ENCODE results near the gene CLIC5. TPM values are rescaled to one million over a fixed set of nuclear protein-coding genes. Genes with fewer than 3 reads are reported as not detected.

Gene CLIC5
- total RNA-seq, 1 donor from 2014 or later, result 0.32 TPM

- Histone ChIP-seq H2AFZ (ENCODE audit: low read depth, low read length) (no peak overlapping the region), H3K79me2 (ENCODE audit: insufficient read depth, low read length) (no peaks in the 10 kb centered on the region), H3K9me3 (ENCODE audit: insufficient read depth, low read depth, low read length) (no peaks in the 10 kb centered on the region), H4K20me1 (ENCODE audit: insufficient read depth, low read length) (no peaks in the 10 kb centered on the region), H3K9ac (ENCODE audit: low read length) (no peak overlapping the region), H3K4me1 (ENCODE audit: insufficient read depth, low read length) (no peaks in the 10 kb centered on the region), H3K36me3 (ENCODE audit: insufficient read depth, low read length) (no peaks in the 10 kb centered on the region), H3K4me3 (ENCODE audit: insufficient read depth, low read depth, low read length) (no peak overlapping the region), H3K27me3 (ENCODE audit: insufficient read depth, low read length) (peaks cover 6% of the 10 kb centered on the region), H3K4me2 (ENCODE audit: low read length) (no peak overlapping the region), H3K27ac (ENCODE audit: low read depth, low read length) (no peak overlapping the region)
- Mint-ChIP-seq H3K4me1 (ENCODE audit: low read depth, unreplicated experiment) (no peaks in the 10 kb centered on the region), H3K27ac (ENCODE audit: unreplicated experiment) (no peak overlapping the region), H3K9me3 (ENCODE audit: unreplicated experiment) (peaks cover 13% of the 10 kb centered on the region), H3K4me3 (ENCODE audit: unreplicated experiment) (no peak overlapping the region), H3K27me3 (ENCODE audit: low read depth, unreplicated experiment) (peaks cover 17% of the 10 kb centered on the region), H3K36me3 (ENCODE audit: low read depth, unreplicated experiment) (no peaks in the 10 kb centered on the region)
- DNase-seq (ENCODE audit: low read depth), result no peak
- TF ChIP-seq, protein P1, sequence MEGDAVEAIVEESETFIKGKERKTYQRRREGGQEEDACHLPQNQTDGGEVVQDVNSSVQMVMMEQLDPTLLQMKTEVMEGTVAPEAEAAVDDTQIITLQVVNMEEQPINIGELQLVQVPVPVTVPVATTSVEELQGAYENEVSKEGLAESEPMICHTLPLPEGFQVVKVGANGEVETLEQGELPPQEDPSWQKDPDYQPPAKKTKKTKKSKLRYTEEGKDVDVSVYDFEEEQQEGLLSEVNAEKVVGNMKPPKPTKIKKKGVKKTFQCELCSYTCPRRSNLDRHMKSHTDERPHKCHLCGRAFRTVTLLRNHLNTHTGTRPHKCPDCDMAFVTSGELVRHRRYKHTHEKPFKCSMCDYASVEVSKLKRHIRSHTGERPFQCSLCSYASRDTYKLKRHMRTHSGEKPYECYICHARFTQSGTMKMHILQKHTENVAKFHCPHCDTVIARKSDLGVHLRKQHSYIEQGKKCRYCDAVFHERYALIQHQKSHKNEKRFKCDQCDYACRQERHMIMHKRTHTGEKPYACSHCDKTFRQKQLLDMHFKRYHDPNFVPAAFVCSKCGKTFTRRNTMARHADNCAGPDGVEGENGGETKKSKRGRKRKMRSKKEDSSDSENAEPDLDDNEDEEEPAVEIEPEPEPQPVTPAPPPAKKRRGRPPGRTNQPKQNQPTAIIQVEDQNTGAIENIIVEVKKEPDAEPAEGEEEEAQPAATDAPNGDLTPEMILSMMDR (IDR thresholded peaks at IDR 0.05; ENCODE audit: insufficient read depth, low read depth, low read length), result no peak
- TF ChIP-seq EZH2 (IDR thresholded peaks at IDR 0.05; ENCODE audit: insufficient read depth, low read length), result no peak
- no peak for FAIRE-seq
Measured at GRCh38 chr6:45872827-45873365, 142.8 kb downstream of the CLIC5 start.

GRCh38 chr6:45870531-45870930 lies 145.1 kb downstream of the CLIC5 start:
- Histone ChIP-seq H3K4me1 (ENCODE audit: insufficient read depth, low read length) (no peaks in the 10 kb centered on the region), H4K20me1 (ENCODE audit: insufficient read depth, low read length) (no peaks in the 10 kb centered on the region), H3K9me3 (ENCODE audit: insufficient read depth, low read depth, low read length) (no peaks in the 10 kb centered on the region), H3K9ac (ENCODE audit: low read length) (no peak overlapping the region), H3K4me2 (ENCODE audit: low read length) (no peak overlapping the region), H3K36me3 (ENCODE audit: insufficient read depth, low read length) (no peaks in the 10 kb centered on the region), H3K27me3 (ENCODE audit: insufficient read depth, low read length) (peaks cover 3% of the 10 kb centered on the region), H3K27ac (ENCODE audit: low read depth, low read length) (no peak overlapping the region), H2AFZ (ENCODE audit: low read depth, low read length) (no peak overlapping the region), H3K4me3 (ENCODE audit: insufficient read depth, low read depth, low read length) (no peak overlapping the region), H3K79me2 (ENCODE audit: insufficient read depth, low read length) (no peaks in the 10 kb centered on the region)
- Mint-ChIP-seq H3K27me3 (ENCODE audit: low read depth, unreplicated experiment) (peaks cover 21% of the 10 kb centered on the region), H3K4me3 (ENCODE audit: unreplicated experiment) (no peak overlapping the region), H3K36me3 (ENCODE audit: low read depth, unreplicated experiment) (no peaks in the 10 kb centered on the region), H3K27ac (ENCODE audit: unreplicated experiment) (no peak overlapping the region), H3K9me3 (ENCODE audit: unreplicated experiment) (peaks cover 10% of the 10 kb centered on the region), H3K4me1 (ENCODE audit: low read depth, unreplicated experiment) (no peaks in the 10 kb centered on the region)
- FAIRE-seq (no peak), DNase-seq (ENCODE audit: low read depth) (no peak)
- TF ChIP-seq EZH2 (IDR thresholded peaks at IDR 0.05; ENCODE audit: insufficient read depth, low read length), result no peak
- TF ChIP-seq, protein P1 (IDR thresholded peaks at IDR 0.05; ENCODE audit: insufficient read depth, low read depth, low read length), result no peak

- H3K4me1 ChIP-seq (ENCODE audit: insufficient read depth, low read length), result no peaks in the 10 kb centered on the region
- FAIRE-seq (no peak), DNase-seq (ENCODE audit: low read depth) (no peak)
- H3K27me3 ChIP-seq (ENCODE audit: insufficient read depth, low read length), result no peaks in the 10 kb centered on the region
- Mint-ChIP-seq H3K9me3 (ENCODE audit: unreplicated experiment) (peaks cover 2% of the 10 kb centered on the region), H3K4me3 (ENCODE audit: unreplicated experiment) (no peak overlapping the region), H3K36me3 (ENCODE audit: low read depth, unreplicated experiment) (no peaks in the 10 kb centered on the region), H3K27ac (ENCODE audit: unreplicated experiment) (no peak overlapping the region), H3K27me3 (ENCODE audit: low read depth, unreplicated experiment) (peaks cover 24% of the 10 kb centered on the region), H3K4me1 (ENCODE audit: low read depth, unreplicated experiment) (no peaks in the 10 kb centered on the region)
- H3K4me3 ChIP-seq (ENCODE audit: insufficient read depth, low read depth, low read length), result no peak overlapping the region
- H3K9ac ChIP-seq (ENCODE audit: low read length), result no peak overlapping the region
- no peaks in the 10 kb centered on the region for H4K20me1 ChIP-seq (ENCODE audit: insufficient read depth, low read length)
- H3K27ac ChIP-seq (ENCODE audit: low read depth, low read length), result no peak overlapping the region
- no peak for TF ChIP-seq EZH2 (IDR thresholded peaks at IDR 0.05; ENCODE audit: insufficient read depth, low read length)
- TF ChIP-seq, protein P1 (IDR thresholded peaks at IDR 0.05; ENCODE audit: insufficient read depth, low read depth, low read length), result no peak
- H2AFZ ChIP-seq (ENCODE audit: low read depth, low read length), result no peak overlapping the region
- no peaks in the 10 kb centered on the region for H3K79me2 ChIP-seq (ENCODE audit: insufficient read depth, low read length)
- no peaks in the 10 kb centered on the region for H3K36me3 ChIP-seq (ENCODE audit: insufficient read depth, low read length)
- H3K9me3 ChIP-seq (ENCODE audit: insufficient read depth, low read depth, low read length), result no peaks in the 10 kb centered on the region
- H3K4me2 ChIP-seq (ENCODE audit: low read length), result no peak overlapping the region
Measured at GRCh38 chr6:45864651-45865050, 151.0 kb downstream of the CLIC5 start.

Data from astrocyte (in vitro differentiated cells and primary cell).